HG03520 (cell line): ENCODE measurements around the gene DNAH10.
A peak's percentile ranks its signal among the peaks of the same experiment; 100 is the strongest.

Experiments used
- ATAC-seq: cut with Tn5 transposase; IDR thresholded peaks from one replicate; pipeline ENCODE4 v1.9.1; 2021; ENCODE audit warnings: mild to moderate bottlenecking, moderate library complexity; ENCODE audit not compliant: unreplicated experiment

Gene DNAH10

DNA sequence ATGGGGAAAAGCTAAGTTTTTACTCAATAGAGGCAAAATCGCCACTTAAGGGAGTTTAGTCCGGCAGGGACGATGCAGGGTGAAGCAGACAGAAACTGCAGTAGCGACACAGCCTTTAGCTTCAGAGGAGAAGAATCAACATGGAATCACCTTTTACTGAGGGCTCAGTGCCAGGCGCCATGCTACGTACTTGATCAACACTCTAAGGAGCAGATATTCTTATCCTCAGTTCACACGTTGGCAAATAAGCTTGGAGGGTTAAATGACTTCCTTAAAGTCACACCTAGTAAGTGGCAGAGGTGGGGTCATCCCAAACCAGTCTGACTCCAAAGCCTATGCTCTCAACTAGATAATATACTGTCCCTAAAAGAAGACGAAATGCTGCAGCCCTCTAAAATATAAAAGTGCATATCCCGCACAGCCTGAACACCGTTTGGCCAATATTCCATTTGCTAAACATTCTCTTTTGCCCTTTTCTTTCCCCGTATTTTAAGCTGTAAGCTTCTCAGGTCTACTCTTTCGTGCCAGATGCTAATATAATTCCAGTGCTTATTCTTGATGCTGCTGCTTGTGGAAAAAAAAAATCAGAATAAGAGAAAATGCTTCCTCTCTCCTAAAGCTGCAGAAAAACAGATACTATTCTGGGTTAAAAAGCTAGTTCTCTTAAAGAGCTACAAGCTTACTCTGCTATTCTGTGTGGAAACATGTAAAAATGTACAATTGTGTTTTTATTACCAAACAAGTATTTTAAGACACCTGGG is 199.7 kb downstream of the DNAH10 start:
- ATAC-seq, result no peak

DNA sequence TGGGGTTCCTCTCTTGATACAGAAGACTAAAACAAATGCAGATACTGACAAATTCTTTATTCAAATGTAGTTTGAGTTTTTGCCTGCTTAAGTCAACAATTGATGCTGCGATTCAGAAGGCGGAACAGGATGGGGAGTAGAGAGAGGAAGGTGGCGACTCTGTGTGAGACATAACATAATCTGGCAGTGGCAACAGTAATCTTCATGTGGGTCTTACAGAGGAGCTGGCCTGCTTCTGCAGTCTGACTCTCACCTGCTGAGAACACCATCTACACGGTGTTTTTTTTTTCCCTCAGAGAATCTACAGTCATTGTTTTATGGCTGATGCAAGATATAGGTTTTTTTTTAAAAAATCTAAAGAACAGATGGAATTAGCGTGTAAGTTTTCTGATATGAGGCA is 200.4 kb downstream of the DNAH10 start:
- no peak for ATAC-seq

DNA sequence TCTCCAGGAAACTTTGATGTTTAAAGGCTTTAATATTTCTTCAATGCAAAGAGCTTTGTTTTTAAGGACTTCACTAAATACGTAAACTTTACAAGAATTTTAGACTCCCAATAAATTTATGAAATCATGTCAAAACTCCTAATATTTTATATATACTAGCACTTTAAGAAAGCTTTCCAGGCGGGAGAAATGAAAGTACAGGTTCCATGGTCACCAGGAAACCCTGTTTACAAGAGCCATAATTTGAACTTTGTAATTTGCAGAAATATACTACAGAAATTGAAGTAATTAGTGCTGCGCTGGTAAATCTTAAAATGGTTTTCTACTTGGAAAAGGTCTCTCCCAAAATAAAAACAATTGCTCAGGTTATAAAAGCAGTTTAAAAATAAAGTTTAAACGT is 201.7 kb downstream of the DNAH10 start:
- no peak for ATAC-seq

DNA sequence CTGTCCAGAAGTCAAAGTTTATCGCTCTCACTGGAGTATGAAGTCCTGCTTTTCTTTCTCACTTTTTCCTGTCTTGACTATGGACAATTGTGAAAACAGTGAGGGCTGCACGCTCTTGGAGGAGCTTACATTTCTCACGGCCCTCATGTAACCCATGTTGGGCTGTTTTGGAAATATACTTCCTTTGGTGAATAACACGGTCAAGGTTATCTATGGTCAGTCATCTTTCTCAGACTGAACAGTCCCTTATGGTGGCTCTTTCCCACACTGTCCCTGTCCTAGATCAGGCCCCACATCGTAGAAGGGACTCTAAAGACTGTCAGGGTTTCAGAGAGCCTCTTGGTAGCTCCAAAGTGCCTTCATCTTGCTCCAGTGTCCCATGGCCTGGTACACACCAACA is 203.3 kb downstream of the DNAH10 start:
- no peak for ATAC-seq

DNA sequence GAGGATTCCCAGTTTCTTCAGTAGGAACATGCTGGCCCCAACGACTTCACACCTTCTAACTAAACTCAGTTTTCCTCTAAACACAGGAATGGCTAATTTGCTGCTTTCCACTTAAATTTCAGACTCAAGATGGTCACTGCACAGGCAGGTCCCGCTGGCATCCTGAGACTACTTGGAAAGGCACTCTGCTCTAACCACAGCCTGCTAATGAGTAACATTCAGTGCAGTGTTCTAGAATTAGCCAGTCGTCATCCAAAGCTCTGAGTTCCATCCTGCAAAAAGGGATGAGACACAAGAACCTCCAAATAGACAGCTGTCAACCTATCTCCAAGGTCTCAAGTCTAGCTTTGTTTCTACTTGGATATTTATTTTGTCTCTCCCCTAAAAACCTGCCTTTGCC is 204.5 kb downstream of the DNAH10 start:
- ATAC-seq, result no peak

DNA sequence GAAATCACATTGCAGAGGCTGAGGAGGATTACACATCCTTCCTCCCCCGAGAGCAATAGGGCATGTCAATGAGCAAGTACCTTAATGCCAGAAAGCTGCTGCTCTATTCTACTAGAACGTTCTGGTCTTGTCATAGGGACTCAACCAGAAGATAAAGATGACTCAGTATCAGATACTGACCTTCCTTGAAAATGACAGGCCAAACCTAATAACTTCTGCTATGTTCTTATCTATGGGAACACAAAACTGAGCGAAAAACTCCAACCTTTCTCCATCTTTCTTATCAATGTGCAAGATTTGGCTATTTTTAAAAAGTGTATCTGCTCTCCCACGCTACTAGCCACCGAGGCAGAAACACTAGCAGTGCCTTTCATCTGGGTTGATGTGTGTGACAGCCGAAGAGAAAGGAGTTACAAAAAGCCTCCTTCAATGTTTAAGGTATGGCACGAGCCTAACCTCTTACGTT is 205.1 kb downstream of the DNAH10 start:
- no peak for ATAC-seq

DNA sequence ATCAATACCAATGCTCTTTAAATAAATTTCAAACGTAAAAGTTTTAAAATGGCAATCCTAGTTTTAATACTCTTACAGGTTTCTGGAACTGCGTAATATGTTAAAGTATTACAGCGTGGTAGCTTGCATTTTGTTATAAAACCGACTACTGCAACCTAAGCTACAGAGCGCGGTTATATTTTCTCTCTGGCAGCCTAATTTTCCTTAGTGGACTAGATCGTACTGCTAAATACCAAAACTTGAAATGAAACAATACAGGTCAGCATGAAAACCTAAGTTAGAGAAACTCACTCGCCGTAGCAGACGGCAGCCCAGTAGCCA is 209.3 kb downstream of the DNAH10 start:
- ATAC-seq, result no peak

DNA sequence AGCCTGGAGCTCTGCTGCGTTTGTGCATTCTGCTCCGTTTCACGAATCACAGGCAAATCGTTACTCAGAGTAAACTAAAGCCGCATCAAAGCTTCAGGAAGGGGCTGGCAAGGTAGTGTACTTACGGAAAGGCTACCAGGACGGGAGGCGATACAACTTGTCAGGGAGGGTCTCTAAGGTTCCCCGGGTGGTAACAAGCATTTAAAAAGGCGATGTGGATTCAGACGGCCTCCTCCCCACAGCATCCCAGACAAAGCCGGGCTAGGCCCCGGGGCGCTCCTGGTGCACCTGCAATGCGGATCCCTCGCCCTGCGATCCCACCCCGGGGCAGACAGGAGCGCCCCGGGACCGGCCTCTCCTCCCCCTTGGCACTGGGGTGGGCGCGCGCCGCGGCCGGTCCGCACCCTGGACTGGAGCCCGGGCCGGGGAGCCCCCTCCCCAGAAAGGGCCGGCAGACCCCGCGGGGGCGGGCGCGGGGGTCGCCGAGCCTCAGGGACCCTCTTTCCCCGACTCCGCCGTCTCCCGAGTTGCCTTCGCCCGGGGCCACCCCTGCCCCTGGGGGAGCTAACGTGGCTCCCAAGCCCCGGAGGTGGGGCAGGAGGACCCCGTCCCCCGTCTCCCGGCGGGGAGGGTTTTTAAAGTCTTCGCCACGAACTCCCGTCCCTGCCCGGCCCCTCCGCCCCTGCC is 209.8 kb downstream of the DNAH10 start:
- ATAC-seq, result peak; percentile 12

DNA sequence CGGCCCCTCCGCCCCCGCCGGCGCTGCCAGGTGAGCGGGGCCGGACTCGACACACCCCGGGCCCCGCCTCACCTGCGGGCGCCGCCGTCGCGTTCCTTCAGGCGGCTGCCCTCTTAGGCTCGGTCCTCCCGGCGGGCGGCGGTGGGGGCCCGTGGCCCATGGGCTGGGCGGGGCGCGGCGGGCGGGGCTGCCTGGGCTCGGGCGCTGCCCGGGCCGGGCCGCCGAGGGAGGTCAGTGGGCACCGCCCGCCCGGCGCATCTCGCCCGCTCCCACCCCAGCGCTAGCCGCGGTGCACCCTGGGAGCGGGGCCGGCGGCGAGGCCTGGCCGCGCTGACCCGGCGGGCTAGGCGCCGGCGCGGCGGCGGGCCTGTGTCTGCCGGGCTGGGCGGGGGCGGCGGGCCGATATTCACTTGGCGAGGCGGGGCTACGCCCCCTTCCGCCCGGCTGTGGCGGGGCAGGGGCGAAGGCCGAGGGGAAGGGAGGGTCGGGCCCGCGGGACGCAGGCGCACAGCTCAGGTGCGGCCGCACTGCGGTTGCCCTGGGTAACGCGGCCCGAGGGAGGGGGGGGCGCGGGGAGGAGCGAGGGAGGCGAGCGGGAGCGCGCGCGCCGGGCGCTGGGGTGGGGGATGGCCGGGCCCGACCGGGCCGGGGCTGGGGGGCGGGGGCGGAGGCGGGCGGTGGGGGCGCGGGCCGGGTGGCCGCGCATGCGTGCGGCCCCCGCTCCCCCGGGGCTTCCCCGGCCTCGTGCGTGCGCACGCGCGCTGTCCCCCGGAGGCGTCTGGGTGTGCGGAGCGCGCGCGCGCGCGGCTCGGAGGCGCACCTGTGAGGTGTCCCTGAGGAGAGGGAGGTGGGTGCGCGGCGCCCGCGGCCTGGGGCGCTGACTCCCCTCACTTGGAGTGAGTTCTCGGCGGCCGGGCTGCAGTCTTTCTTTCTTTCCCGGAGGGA is 210.6 kb downstream of the DNAH10 start, which contains the start of the genes CCDC92 and ZNF664:
TSS of gene CCDC92 (minus strand) at position 375 of the 945 bp plus-strand sequence. CDS start 28,526 bp downstream, outside the sequence.
TSS of gene ZNF664 (plus strand) at position 759 of the 945 bp plus-strand sequence. CDS start 38,930 bp downstream, outside the sequence.
- ATAC-seq, result peak; percentile 74

DNA sequence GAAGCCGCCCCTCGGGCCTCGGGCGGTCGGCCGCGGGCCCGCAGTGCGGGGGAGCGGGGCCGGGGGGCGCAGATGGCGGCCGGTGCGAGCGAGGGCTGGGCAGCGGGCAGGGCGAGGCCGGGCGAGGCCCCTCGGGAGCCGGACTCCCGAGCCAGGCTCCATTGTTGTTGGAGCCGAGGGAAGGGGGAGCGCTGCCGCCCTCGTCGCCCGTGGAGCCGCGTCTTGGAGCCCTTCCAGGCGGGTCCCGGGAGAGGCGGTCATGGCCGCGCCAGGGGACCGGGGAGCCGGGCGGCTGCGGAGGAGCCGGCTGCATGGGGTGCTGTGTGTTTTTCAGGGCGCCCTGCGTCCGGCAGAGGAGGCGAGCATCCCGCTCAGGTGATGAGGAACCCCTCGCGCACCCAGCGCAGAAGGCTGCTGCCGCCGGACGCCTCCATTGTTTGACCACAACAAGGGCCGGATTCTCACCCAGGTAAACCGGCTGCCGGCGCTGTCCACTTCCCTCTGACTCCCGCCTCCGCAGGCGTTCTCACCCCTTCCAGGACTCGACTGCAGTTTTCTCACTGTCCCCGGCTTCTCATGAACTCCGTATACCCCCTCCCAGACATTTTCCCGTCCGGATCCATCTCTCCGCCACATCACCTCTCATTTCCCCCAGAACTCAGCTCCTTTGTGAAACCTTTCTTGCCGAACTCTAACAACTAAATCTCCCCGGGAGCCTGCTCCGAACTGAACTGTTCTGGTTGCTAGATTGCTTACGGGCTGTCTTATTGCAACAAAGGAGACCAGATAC is 211.6 kb downstream of the DNAH10 start:
- peak; percentile 11 for ATAC-seq

DNA sequence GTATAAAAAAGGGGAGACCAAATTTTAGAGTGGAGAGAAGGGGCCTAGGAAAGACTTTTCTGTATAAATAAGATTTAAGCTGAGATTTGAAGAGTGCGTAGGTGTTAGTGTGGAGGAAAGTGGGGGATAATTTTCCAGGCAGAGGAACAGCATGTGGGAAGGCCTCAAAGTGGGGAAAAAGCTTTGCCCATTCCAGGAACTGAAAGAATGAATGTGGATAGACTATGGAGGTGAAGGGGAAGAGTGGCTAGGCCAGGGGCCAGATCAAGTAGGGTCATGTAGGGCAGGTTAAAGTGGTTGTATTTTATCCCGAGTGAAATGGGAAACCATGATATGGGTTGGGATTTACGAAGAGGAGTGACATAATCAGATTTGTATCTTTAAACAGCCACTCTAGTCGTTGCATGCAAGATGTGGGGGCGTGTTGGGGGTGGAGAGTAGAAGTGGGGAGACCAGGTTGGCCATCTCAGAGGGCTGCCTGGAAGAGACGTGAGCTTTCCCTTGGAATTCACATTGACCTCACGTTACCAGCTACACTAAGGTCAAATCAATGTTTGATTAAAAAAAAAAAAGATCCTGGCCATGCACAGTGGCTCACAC is 214.2 kb downstream of the DNAH10 start:
- ATAC-seq, result no peak

DNA sequence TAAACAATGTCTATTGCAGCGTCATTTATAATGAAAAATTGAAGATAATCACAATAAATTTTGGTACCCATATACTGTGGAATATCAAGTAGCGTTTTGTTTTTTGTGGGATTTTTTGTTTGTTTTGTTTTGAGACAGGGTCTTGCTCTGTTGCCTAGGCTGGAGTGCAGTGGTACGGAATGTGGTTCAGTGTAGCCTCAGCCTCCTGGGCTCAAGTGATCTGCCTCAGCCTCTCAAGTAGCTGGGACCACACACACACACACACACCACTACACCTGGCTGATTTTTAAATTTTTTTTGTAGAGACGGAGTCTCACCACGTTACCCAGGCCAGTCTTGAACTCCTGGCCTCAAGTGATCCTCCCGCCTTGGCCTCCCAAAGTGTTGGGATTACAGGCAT is 217.5 kb downstream of the DNAH10 start:
- ATAC-seq, result no peak

DNA sequence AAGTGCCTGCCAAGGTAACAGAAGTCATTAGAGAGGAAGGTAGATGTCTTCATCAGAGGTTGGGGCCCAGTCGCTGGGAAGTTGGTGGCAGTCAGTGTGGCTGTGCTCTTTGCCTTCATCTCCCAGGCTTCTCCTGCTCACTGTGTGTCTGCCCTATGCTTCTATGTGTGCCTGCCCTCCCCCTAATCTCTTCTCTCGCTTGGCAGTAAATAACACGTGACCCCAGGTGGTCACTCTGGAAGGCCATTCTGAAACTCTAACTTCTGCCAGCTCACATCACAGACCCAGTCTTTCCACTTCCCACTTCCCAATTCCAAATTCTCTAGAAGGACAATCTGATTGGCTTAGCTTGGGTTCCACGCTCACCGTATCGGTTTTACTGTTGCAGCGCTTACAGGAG is 220.2 kb downstream of the DNAH10 start:
- ATAC-seq, result no peak

DNA sequence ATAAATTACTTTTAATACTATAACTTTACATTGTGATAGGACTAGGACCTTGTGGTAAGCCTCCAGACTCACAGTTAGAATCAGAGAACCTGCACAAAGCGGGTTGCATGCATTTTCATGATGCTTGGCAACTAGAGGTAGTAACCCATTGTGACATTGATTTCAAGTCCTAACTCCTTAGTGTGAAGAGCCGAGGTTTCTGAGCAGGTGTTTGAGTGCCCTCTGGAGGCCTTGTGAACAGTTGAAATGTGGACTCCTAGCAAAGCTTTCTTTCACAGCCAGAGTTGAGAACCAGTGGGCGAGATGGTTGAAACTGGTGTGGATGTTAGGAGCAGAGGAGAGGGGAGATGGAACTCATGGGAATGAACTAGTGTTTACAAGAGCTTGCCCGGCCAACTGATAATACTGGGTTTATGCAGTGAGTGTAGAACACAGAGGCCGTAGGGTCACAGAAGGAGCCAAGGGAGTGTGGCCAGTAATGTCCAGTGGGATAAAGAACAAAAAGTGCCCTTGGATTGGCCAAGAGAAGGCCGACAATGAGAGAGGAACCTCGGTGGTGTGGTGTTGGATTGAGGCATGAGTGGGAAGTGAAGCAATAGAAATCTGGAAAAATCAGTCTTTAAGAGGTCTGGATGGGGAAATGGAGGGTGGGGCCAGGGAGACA is 221.9 kb downstream of the DNAH10 start:
- ATAC-seq, result no peak

DNA sequence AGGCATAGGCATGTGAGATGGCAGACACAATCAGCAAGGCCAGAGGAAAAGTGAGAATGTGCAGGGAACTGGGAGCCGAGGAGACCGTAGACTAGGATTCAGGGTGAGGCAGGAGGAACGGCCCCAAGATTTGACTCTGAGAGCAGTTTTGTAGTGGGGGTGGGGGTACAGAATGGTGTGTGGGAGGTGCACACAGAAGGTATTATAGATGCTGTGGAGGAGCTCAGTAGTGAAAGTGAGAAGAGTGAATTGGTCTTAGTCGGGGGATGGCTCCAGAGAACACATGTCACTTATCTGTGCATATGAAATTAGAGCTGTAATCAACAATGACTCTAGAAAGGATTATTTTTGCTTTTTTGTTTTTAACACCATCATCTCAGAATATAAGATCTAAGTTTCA is 222.8 kb downstream of the DNAH10 start:
- ATAC-seq, result no peak
